UCSD-AML1 (cell line): ENCODE results near the gene KIRREL3.
"Not testable (repeated sequence)": the region's sequence is repeated elsewhere in the genome, so short reads cannot be mapped to it uniquely, and the experiment has no call there.

Experiments
- DNase-seq: peaks from one replicate; lab custom pipeline; 2025; ENCODE audit not compliant: unreplicated experiment; lab: John Stamatoyannopoulos, UW

KIRREL3 gene

GRCh38 chr11:126373389-126374066, 627.0 kb downstream of the KIRREL3 start:
- not testable (repeated sequence) for DNase-seq
